K562 (cell line): ENCODE data around the gene EDA. TPM values are rescaled to one million over a fixed set of nuclear protein-coding genes. Genes with fewer than 3 reads are reported as not detected.
A peak's percentile ranks its signal among the peaks of the same experiment; 100 is the strongest.

Source experiments
- CBX8 ChIP-seq: fragments of 200-600 bp; sonication (generic); IDR thresholded peaks from 2 replicates; pipeline ENCODE4 v1.6.1; 2012; ENCODE audit warnings: borderline replicate concordance, mixed run types, low read depth, mild to moderate bottlenecking, moderate library complexity, mixed read lengths, low read length, control low read depth, inconsistent platforms; ENCODE audit not compliant: poor library complexity, severe bottlenecking; ENCODE audit errors: extremely low read depth
- CREBBP ChIP-seq: IDR thresholded peaks from one replicate; pipeline ENCODE4 v1.6.1; 2012; ENCODE audit warnings: low read depth, mild to moderate bottlenecking, control low read depth, inconsistent platforms, low read length
- DDX20 ChIP-seq: fragments of 450-650 bp; IDR thresholded peaks from 2 replicates; pipeline ENCODE4 v1.6.1; 2016; ENCODE audit warnings: missing genetic modification characterization, low read depth, mild to moderate bottlenecking, missing compliant biosample characterization, moderate library complexity
- ELK1 ChIP-seq: sonication (generic); formaldehyde crosslinking; IDR thresholded peaks from 2 replicates; pipeline ENCODE4 v1.8.1; 2022; ENCODE audit warnings: missing genetic modification reagents
- GABPB1 ChIP-seq: sonication (generic); formaldehyde crosslinking; IDR thresholded peaks from 2 replicates; pipeline ENCODE4 v1.8.0; 2022; ENCODE audit warnings: mild to moderate bottlenecking, missing genetic modification reagents
- HDAC2 ChIP-seq: fragments of 450-650 bp; IDR thresholded peaks from 2 replicates; pipeline ENCODE4 v1.6.1; 2016; ENCODE audit warnings: mild to moderate bottlenecking
- MAFG ChIP-seq: fragments of 450-650 bp; conservative IDR thresholded peaks from 2 replicates; pipeline ENCODE4 v1.6.1; 2016; ENCODE audit warnings: missing genetic modification characterization, missing compliant biosample characterization
- MBD2 ChIP-seq: sonication (generic); IDR thresholded peaks from 2 replicates; pipeline ENCODE4 v1.6.1; 2016; ENCODE audit warnings: low read depth, borderline replicate concordance
- MTA1 ChIP-seq: fragments of 450-650 bp; IDR thresholded peaks from 2 replicates; pipeline ENCODE4 v1.6.1; 2017; ENCODE audit warnings: borderline replicate concordance
- MYC ChIP-seq, 2 experiments: fragments of 250-450 bp in 1 of 2; sonication (Bioruptor Pico) in 1 of 2; IDR thresholded peaks; 2 replicates each; pipeline versions ENCODE4 v1.5.1 to v1.6.1; 2012 to 2021; ENCODE audit warnings: low read depth in 2 of 2, borderline replicate concordance in 1 of 2, improper control_type of control experiment in 1 of 2, low read length in 1 of 2, mild to moderate bottlenecking in 1 of 2, moderate library complexity in 1 of 2
- NFYB ChIP-seq: IDR thresholded peaks from 2 replicates; pipeline ENCODE4 v1.6.1; 2011; ENCODE audit warnings: mild to moderate bottlenecking, moderate library complexity; ENCODE audit not compliant: insufficient read length; ENCODE audit errors: extremely low read depth
- PKNOX1 ChIP-seq: fragments of 450-650 bp; IDR thresholded peaks from 2 replicates; pipeline ENCODE4 v1.6.1; 2016
- RBM25 ChIP-seq: fragments of 200-400 bp; formaldehyde crosslinking; IDR thresholded peaks from 2 replicates; pipeline ENCODE4 v1.6.1; 2018; ENCODE audit warnings: low read length, low read depth, moderate library complexity; ENCODE audit not compliant: severe bottlenecking
- RCOR1 ChIP-seq, 2 experiments: IDR thresholded peaks; 2 replicates each; pipeline ENCODE4 v1.6.1; 2012; ENCODE audit warnings: low read depth in 2 of 2, low read length in 2 of 2, borderline replicate concordance in 1 of 2, improper control_type of control experiment in 1 of 2
- ZBTB17 ChIP-seq: fragments of 450-650 bp; formaldehyde crosslinking; IDR thresholded peaks from 2 replicates; pipeline ENCODE4 v1.4.0; 2020; ENCODE audit warnings: mild to moderate bottlenecking
- ZC3H4 ChIP-seq: sonication (generic); formaldehyde crosslinking; IDR thresholded peaks from 2 replicates; pipeline ENCODE4 v1.9.0; 2021; ENCODE audit warnings: missing genetic modification reagents, borderline replicate concordance
- ZKSCAN3 ChIP-seq: fragments of 250-450 bp; sonication (Bioruptor Pico); IDR thresholded peaks from 2 replicates; pipeline ENCODE4 v1.4.0; 2020
- ZNF12 ChIP-seq: sonication (generic); formaldehyde crosslinking; IDR thresholded peaks from 2 replicates; pipeline ENCODE4 v1.4.0; 2020; ENCODE audit warnings: mild to moderate bottlenecking, missing genetic modification reagents
- polyA plus RNA-seq, 8 experiments: library from polyadenylated mRNA; depleted of rRNA in 4 of 8; stranded (reverse) in 5 of 8; unstranded in 3 of 8; fragments of >200 nt; fragmentation: Nextera tagmentation in 2 of 8; fragmentation: Illumina TruSeq in 1 of 8; extraction: Ambion mirVana in 2 of 8; extraction: Trizol in 1 of 8; gene quantifications; 2 replicates each; pipeline versions ENCODE4 v1.2.1 to v1.2.3, GENCODE V29; 2011 to 2014; ENCODE audit warnings: inconsistent platforms in 1 of 8, missing spikeins in 1 of 8
- total RNA-seq, 7 experiments: library from RNA; depleted of rRNA in 6 of 7; stranded (reverse); fragments of >200 nt in 6 of 7; fragmentation: Illumina TruSeq in 2 of 7; extraction: Trizol in 2 of 7; gene quantifications; 2 replicates each; pipeline versions ENCODE4 v1.2.1 to v1.2.3, GENCODE V29; 2011 to 2021; ENCODE audit warnings: low replicate concordance in 1 of 7

The EDA gene
- total and polyA plus RNA-seq, 9 of the 15 experiments (the other 6 are each of a cell fraction or from before 2014, with no cell fraction given) = 0.03 to 0.40 (median 0.07) TPM

GRCh38 chrX:69615779-69616456 lies at the start of gene EDA (continued):
- TF ChIP-seq CBX8 (no peak), GABPB1 (CRISPR knock-in tag) (no peak), ZNF12 (no peak), RBM25 (peak; percentile 36), PKNOX1 (peak; percentile 97), MYC (IDR thresholded peaks at IDR 0.05; ENCODE audit: low read depth, low read length) (no peak), MYC (CRISPR knock-in tag; IDR thresholded peaks at IDR 0.05; ENCODE audit: borderline replicate concordance, low read depth) (no peak), MAFG (no peak), MBD2 (no peak), ZC3H4 (CRISPR knock-in tag) (no peak), NFYB (peak; percentile 20), CREBBP (no peak), RCOR1 (IDR thresholded peaks at IDR 0.05; ENCODE audit: borderline replicate concordance in 1 of 2, low read depth in 2 of 2, low read length in 2 of 2) (no peak), ZBTB17 (CRISPR knock-in tag) (no peak), ELK1 (CRISPR knock-in tag) (no peak), MTA1 (no peak), HDAC2 (no peak), DDX20 (tag) (no peak), ZKSCAN3 (CRISPR knock-in tag) (no peak)
